Amygdala (tissue), 56 donors: ENCODE measurements around the gene TBC1D22A.
"Not testable (repeated sequence)": the region's sequence is repeated elsewhere in the genome, so short reads cannot be mapped to it uniquely, and the experiment has no call there.

ENCODE experiments used
- DNase-seq, 56 donors: peaks; one replicate each; lab custom pipeline; 2025; lab: John Stamatoyannopoulos, UW

Gene TBC1D22A

GRCh38 chr22:46806794-46807193 is 44.3 kb downstream of the TBC1D22A start:
- no peak for DNase-seq

GRCh38 chr22:46807458-46807857 is 45.0 kb downstream of the TBC1D22A start:
- DNase-seq = no peak

GRCh38 chr22:46809153-46809885 is 46.9 kb downstream of the TBC1D22A start:
- no peak for DNase-seq

GRCh38 chr22:46810856-46811786 is 48.7 kb downstream of the TBC1D22A start:
- no peak for DNase-seq

- DNase-seq = no peak
These were observed 49.7 kb downstream of the TBC1D22A start for GRCh38 chr22:46812034-46812605.

GRCh38 chr22:46812788-46813187 is 50.3 kb downstream of the TBC1D22A start:
- no peak for DNase-seq

GRCh38 chr22:46813816-46814597 is 51.6 kb downstream of the TBC1D22A start:
- no peak for DNase-seq

GRCh38 chr22:46815132-46815531 is 52.7 kb downstream of the TBC1D22A start:
- no peak for DNase-seq

- no peak for DNase-seq
These were observed 53.1 kb downstream of the TBC1D22A start for GRCh38 chr22:46815559-46815895.

GRCh38 chr22:46815896-46816731 is 53.7 kb downstream of the TBC1D22A start:
- peak in 12 of 56 donors; percentile 14 to 54 (median 32) for DNase-seq

- DNase-seq = not testable (repeated sequence)
These were observed 54.9 kb downstream of the TBC1D22A start for GRCh38 chr22:46817390-46817789.

- no peak for DNase-seq
These were observed 60.8 kb downstream of the TBC1D22A start for GRCh38 chr22:46823248-46823647.

- no peak for DNase-seq
These were observed 61.2 kb downstream of the TBC1D22A start for GRCh38 chr22:46823654-46824053.

GRCh38 chr22:46824344-46824909 is 62.0 kb downstream of the TBC1D22A start:
- no peak for DNase-seq

- DNase-seq = no peak
These were observed 62.6 kb downstream of the TBC1D22A start for GRCh38 chr22:46824980-46825544.

GRCh38 chr22:46826438-46827135 is 64.1 kb downstream of the TBC1D22A start:
- no peak for DNase-seq

GRCh38 chr22:46827136-46827780 is 64.8 kb downstream of the TBC1D22A start:
- DNase-seq = no peak

GRCh38 chr22:46827781-46828180 is 65.3 kb downstream of the TBC1D22A start:
- DNase-seq = no peak
